C4-2B (cell line): Measurements from ENCODE around the gene CCR4.

Experiments
- H3K27ac ChIP-seq: fragments of 450-650 bp; 2 replicates; pipeline ENCODE4 v1.5.1; 2017
- ZFX ChIP-seq: fragments of 450-650 bp; IDR thresholded peaks from 2 replicates; pipeline ENCODE4 v1.6.1; 2017
- TF ChIP-seq, protein P1 (sequence below): fragments of 450-650 bp; conservative IDR thresholded peaks from 2 replicates; pipeline ENCODE4 v1.5.1; 2017; ENCODE audit warnings: mild to moderate bottlenecking

CCR4 gene

GRCh38 chr3:32995098-32995497, 43.7 kb downstream of the CCR4 start:
- H3K27ac ChIP-seq, result no peak overlapping the region
- TF ChIP-seq, protein P1, sequence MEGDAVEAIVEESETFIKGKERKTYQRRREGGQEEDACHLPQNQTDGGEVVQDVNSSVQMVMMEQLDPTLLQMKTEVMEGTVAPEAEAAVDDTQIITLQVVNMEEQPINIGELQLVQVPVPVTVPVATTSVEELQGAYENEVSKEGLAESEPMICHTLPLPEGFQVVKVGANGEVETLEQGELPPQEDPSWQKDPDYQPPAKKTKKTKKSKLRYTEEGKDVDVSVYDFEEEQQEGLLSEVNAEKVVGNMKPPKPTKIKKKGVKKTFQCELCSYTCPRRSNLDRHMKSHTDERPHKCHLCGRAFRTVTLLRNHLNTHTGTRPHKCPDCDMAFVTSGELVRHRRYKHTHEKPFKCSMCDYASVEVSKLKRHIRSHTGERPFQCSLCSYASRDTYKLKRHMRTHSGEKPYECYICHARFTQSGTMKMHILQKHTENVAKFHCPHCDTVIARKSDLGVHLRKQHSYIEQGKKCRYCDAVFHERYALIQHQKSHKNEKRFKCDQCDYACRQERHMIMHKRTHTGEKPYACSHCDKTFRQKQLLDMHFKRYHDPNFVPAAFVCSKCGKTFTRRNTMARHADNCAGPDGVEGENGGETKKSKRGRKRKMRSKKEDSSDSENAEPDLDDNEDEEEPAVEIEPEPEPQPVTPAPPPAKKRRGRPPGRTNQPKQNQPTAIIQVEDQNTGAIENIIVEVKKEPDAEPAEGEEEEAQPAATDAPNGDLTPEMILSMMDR, result no peak
- no peak for TF ChIP-seq ZFX

DNA sequence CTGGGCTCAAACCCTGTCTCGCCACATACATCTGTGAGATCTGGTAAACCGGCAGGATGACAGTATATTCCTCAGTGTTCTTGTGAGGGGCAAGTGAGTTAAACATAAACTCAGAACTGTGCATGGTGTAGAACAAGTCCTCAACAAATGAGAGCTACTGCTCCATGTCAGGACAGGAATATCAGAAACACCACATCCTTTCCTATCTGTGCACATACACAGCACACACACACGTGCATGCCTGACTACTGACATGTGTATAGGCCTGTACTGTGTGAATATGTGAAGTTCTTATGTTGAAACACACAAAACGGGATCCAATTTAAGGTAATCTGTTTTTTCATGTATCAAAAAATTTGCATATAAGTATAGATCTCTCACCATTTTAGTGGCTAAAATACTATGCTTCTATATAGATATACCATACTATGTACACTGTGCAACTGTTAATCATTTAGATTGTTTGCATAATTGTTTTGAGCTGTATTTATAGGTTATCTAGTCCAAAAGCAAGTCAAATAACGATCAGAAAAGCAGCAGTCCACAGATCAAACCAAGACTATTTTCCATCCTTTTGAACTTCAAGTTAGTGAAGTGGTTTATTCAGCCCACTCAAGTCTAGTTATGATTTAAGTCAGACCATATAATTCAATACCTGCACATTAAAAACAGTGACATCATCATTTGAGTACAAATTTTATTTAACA, 44.8 kb downstream of the CCR4 start:
- TF ChIP-seq ZFX, result no peak
- TF ChIP-seq, protein P1, result no peak
- H3K27ac ChIP-seq, result no peak overlapping the region

- H3K27ac ChIP-seq, result no peak overlapping the region
- TF ChIP-seq ZFX, result no peak
- TF ChIP-seq, protein P1, result no peak
Observed at GRCh38 chr3:32996755-32997091, 45.3 kb downstream of the CCR4 start.

GRCh38 chr3:32998631-32999451, 47.4 kb downstream of the CCR4 start:
- no peak overlapping the region for H3K27ac ChIP-seq
- TF ChIP-seq ZFX, result no peak
- TF ChIP-seq, protein P1, result no peak

DNA sequence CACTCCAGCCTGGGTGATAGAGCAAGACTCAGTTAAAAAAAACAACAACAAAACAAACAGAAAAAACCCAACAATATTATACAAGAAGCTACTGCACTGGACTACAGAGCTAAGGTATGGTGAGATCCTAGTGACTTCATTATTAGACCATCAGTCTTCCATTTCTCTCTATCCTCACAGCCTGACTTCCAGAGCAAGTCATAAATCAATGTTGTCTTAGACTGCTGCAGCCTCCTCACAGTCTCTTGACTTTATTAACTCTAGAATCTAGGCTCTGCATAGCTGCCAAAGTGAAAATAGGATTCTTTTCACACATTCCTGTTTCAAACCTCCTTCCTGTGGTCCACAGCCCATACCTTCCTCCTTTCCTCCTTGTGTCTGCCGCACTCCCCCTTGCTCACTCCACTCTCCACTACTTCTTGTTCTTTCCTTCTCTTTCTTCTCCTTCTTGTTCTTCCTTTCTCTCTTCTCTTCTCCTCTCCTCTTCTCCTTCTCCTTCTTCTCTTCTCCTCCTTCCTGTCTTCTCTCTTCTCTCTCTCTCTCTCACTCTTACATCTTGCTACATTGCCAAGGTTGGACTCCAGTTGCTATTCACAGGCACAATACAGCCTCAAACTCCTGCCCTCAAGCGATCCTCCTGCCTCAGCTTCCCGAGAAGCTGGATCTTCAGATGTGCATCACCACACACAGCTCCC, 49.4 kb downstream of the CCR4 start:
- no peak for TF ChIP-seq ZFX
- TF ChIP-seq, protein P1, result no peak

DNA sequence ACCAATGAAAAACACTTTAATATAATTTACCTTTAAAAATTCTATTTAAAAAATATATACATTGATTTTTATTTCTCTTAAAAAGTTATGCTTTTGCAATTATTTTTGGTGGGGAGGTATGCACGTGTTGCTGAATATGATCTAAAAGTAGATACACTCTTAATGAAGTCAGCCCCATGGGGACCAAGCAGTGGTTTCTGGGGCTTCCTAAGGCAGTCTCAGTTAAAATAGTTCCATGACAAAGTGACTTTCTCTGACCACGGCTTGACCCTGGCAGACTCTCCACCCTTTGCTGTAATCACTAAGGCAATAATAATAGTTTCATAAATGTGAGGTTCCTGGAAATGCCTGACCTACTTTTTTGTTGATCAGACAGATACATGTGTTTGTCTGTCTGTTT, 50.4 kb downstream of the CCR4 start:
- TF ChIP-seq, protein P1, result no peak
- H3K27ac ChIP-seq, result no peak overlapping the region

More for the DNA sequence above, 49.4 kb downstream of the CCR4 start:
- no peak overlapping the region for H3K27ac ChIP-seq

- no peak overlapping the region for H3K27ac ChIP-seq
- TF ChIP-seq, protein P1, result no peak
- no peak for TF ChIP-seq ZFX
Observed at GRCh38 chr3:33003308-33003707, 51.9 kb downstream of the CCR4 start.
